ENCODE data around the gene G3BP2.

DNA sequence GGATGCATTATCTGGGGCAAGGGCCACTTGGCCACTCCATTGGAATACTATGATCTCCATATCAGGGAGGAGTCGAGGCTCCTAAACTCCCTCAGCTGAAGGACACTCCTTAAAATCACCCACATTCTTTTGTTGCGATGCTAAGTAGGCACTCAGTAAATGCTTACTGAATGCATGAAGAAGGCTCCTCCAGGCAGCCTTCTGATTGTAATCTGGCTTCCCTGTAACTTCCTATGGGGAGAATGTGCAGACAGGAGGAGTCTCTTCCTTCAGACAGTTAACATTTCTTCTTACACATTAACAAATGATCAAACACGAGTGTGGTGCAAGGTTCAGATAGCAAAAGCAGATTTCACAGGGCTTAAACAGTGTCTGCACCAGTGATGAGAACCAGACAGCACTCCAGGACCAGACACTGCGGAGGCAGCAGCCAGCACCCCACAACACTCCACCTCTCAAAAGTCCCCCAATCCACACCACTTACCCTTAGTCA lies 29.8 kb upstream of the G3BP2 start:
- TF ChIP-seq, protein P1, sequence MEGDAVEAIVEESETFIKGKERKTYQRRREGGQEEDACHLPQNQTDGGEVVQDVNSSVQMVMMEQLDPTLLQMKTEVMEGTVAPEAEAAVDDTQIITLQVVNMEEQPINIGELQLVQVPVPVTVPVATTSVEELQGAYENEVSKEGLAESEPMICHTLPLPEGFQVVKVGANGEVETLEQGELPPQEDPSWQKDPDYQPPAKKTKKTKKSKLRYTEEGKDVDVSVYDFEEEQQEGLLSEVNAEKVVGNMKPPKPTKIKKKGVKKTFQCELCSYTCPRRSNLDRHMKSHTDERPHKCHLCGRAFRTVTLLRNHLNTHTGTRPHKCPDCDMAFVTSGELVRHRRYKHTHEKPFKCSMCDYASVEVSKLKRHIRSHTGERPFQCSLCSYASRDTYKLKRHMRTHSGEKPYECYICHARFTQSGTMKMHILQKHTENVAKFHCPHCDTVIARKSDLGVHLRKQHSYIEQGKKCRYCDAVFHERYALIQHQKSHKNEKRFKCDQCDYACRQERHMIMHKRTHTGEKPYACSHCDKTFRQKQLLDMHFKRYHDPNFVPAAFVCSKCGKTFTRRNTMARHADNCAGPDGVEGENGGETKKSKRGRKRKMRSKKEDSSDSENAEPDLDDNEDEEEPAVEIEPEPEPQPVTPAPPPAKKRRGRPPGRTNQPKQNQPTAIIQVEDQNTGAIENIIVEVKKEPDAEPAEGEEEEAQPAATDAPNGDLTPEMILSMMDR (conservative IDR thresholded peaks at IDR 0.05; ENCODE audit: low read length), result no peak
- no peak for TF ChIP-seq EZH2phosphoT487 (IDR thresholded peaks at IDR 0.05; ENCODE audit: borderline replicate concordance)
